Activated T-helper 17 cell treated with anti-CD3 and anti-CD28 coated beads, Interleukin-2, amount 50 U/mL, for 72 hours (primary cell): ENCODE data around the gene IARS1. TPM values are rescaled to one million over a fixed set of nuclear protein-coding genes. Genes with fewer than 3 reads are reported as not detected.

Source experiments
- ATAC-seq: fragments of 150-1000 bp; cut with Tn5 transposase; replicated peaks from 2 replicates; pipeline ENCODE4 v1.10.0; 2021; ENCODE audit warnings: mild to moderate bottlenecking, moderate library complexity
- H3K27ac Mint-ChIP-seq: one replicate; pipeline ENCODE4 v1.8.0; 2022; ENCODE audit warnings: mixed read lengths
- H3K27me3 Mint-ChIP-seq: one replicate; pipeline ENCODE4 v1.8.0; 2022; ENCODE audit warnings: mixed read lengths
- H3K36me3 Mint-ChIP-seq: one replicate; pipeline ENCODE4 v1.8.0; 2022; ENCODE audit warnings: low read depth, mild to moderate bottlenecking, mixed read lengths
- H3K4me1 Mint-ChIP-seq: one replicate; pipeline ENCODE4 v1.8.0; 2022; ENCODE audit warnings: mixed read lengths
- H3K4me3 Mint-ChIP-seq: one replicate; pipeline ENCODE4 v1.8.0; 2022; ENCODE audit warnings: mild to moderate bottlenecking, mixed read lengths
- H3K9me3 Mint-ChIP-seq: one replicate; pipeline ENCODE4 v1.8.0; 2022; ENCODE audit warnings: mixed read lengths
- total RNA-seq, 2 donors: library from RNA; stranded (reverse); gene quantifications; one replicate each; pipeline ENCODE4 v1.2.3, GENCODE V29; 2022

The IARS1 gene
- total RNA-seq, 2 donors from 2014 or later: 130 to 206 TPM

DNA sequence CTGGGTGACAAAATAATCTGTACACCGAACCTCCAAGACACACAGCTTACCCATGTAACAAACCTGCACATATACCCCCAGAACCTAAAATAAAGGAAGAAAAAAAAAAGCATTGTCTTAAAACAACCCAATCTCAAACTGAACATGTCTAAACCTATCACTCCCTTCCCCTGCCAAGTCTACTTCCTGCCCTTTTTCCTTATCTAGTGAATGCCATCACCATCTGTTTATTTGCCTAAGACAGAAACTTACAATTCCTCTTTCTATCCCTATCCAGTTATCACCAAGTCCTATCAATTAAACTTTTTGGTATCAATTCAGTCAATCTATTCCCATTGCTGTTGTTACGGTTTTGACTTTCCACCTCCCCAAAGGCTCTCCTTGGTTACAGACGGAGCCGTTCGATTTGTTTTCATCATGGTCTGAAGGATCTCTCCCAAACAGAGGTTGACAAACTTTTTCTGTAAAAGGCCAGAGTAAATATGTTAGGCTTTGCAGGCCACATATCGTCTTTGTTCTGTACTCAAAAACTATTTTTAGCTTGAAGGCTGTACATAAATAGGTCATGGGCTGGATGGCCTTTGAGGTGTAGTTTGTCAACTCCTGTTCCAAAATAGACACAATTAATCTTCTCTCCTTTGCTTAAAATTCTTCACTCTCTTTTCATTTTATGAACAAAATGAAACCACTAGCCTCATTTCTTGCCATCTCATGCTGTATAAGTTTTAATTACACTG lies 19.6 kb upstream of the IARS1 start:
- Mint-ChIP-seq H3K9me3 (no peaks in the 10 kb centered on the region), H3K27ac (peak overlapping the region; percentile 62), H3K4me1 (peaks cover 21% of the 10 kb centered on the region), H3K27me3 (no peaks in the 10 kb centered on the region), H3K4me3 (peak overlapping the region; percentile 15), H3K36me3 (peaks cover 92% of the 10 kb centered on the region)
- no peak for ATAC-seq

DNA sequence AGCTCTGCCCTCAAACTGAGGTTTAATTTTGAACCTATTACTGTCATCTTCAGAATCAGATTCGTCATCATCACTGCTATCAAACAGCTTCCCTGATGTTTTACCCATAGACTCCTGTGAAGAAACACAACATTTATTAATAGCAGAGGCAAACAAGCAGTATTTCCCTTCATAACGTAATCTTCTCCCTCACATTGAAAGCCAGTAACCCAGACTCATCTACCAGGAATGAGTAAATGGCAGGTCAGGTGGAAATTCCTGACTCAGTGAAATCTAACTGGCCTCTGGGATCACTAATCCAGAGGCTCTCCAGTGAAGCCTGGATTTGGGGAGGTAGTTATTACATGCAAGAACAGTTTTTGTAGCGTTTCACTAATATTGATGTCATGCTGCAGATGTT lies 17.1 kb upstream of the IARS1 start:
- H3K4me1 Mint-ChIP-seq: peaks cover 21% of the 10 kb centered on the region
- ATAC-seq: no peak
- no peaks in the 10 kb centered on the region for H3K9me3 Mint-ChIP-seq
- H3K27ac Mint-ChIP-seq: no peak overlapping the region
- H3K36me3 Mint-ChIP-seq: peaks cover 93% of the 10 kb centered on the region
- no peak overlapping the region for H3K4me3 Mint-ChIP-seq
- no peaks in the 10 kb centered on the region for H3K27me3 Mint-ChIP-seq

DNA sequence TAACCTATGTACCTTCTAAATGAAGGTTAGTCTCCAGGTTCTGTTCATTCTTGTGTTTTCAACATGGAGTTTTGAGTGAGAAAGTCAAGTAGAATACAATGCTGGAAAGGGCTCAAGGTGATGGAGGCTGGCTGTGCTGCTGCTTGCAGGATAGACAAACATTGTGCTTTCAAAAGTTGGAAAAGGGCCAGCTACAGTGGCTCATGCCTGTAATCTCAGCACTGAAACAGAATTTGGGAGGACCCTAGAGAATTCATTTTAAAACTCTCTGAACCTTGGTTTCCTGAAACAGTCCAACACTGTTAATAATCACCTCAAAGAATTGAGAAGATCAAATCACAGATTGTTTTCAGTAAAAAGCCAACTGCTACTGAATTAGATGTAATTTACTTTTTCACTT lies 15.4 kb upstream of the IARS1 start:
- Mint-ChIP-seq H3K4me1 (peaks cover 21% of the 10 kb centered on the region), H3K27me3 (no peaks in the 10 kb centered on the region), H3K4me3 (no peak overlapping the region), H3K27ac (peak overlapping the region; percentile 60), H3K36me3 (peaks cover 100% of the 10 kb centered on the region), H3K9me3 (no peaks in the 10 kb centered on the region)
- no peak for ATAC-seq

DNA sequence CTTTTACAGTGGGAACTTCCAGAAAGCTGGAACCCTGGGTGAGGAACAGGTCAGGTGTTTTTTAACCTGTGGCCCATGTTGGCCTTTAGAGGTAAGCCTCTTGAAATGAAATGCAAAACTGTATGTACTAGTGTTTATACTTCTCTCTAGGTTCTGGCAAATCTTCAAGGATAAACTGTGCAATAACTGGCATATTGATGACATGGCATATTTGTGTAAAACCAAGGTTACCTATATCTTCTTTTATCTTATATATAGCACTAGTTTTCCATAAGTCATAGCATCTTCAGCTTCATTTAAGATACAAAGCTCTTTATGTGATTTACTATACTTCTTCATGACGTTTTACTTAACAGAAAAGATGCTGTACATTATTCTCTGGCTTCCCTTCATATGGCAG lies 7.4 kb upstream of the IARS1 start:
- H3K36me3 Mint-ChIP-seq: peaks cover 99% of the 10 kb centered on the region
- ATAC-seq: no peak
- H3K27me3 Mint-ChIP-seq: no peaks in the 10 kb centered on the region
- peak overlapping the region; percentile 59 for H3K27ac Mint-ChIP-seq
- H3K4me3 Mint-ChIP-seq: no peak overlapping the region
- H3K9me3 Mint-ChIP-seq: no peaks in the 10 kb centered on the region
- peaks cover 11% of the 10 kb centered on the region for H3K4me1 Mint-ChIP-seq

DNA sequence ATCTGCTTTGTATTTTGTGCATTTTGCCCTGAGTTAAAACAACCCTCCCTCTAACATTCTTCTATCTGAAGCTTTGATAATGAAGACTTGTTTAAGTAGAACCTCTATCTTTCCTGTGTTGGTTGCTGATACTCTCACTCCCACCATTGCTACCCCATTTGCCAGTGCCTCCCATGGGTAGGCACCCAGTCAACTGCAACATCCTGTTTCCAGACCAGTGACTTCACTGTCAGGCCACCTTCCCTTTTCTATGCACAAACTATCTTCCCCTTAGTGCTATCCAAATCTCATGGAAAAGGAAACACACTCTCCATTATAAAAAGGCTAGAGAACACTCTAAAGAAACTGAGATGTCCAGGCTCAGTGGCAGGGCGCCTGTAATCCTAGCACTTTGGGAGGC lies 5.6 kb upstream of the IARS1 start:
- Mint-ChIP-seq H3K9me3 (no peaks in the 10 kb centered on the region), H3K4me1 (peaks cover 15% of the 10 kb centered on the region), H3K36me3 (peaks cover 80% of the 10 kb centered on the region), H3K4me3 (no peak overlapping the region), H3K27me3 (no peaks in the 10 kb centered on the region), H3K27ac (peak overlapping the region; percentile 91)
- no peak for ATAC-seq

DNA sequence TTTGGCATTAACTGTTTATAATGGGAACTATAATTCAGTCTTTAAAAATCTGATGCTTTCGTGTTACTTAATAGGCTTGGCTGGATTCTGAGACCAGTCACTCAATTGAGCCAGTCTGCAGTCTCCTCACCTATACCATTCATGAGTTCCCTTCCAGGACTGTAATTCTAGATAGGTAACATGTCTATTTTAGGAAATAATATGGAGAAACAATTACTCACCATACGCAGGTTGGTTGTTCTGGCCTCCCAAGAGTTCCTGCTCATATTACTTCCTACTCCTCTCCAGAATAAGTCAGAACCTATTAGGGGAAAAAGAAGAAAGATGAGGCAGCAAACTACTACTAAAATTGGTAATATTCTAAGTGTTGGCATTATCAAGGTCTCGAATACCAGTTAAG lies 4.5 kb upstream of the IARS1 start:
- ATAC-seq: no peak
- H3K9me3 Mint-ChIP-seq: no peaks in the 10 kb centered on the region
- peak overlapping the region; percentile 78 for H3K4me3 Mint-ChIP-seq
- peaks cover 80% of the 10 kb centered on the region for H3K36me3 Mint-ChIP-seq
- peak overlapping the region; percentile 91 for H3K27ac Mint-ChIP-seq
- H3K27me3 Mint-ChIP-seq: no peaks in the 10 kb centered on the region
- H3K4me1 Mint-ChIP-seq: peaks cover 20% of the 10 kb centered on the region

DNA sequence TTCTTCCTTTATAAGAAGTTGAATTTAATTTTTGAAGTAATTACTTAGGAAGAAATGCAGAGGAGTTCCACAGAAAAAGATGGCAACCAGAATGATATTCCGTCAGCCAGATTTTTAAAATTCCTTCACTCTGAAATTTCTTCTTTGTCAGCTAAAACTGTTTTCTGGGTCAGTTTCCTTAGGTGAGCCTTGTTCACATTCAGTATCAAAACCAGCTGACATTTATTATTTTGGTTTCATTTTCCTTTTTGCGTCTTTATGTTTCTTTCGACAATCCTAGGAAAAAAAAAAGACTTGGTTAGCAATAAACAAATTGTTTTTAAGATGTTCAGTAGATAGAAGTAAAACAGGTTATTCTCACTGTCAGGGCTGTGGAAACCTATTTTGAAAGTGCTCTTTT lies 4.1 kb upstream of the IARS1 start:
- peaks cover 20% of the 10 kb centered on the region for H3K4me1 Mint-ChIP-seq
- H3K27me3 Mint-ChIP-seq: no peaks in the 10 kb centered on the region
- peaks cover 80% of the 10 kb centered on the region for H3K36me3 Mint-ChIP-seq
- peak overlapping the region; percentile 78 for H3K4me3 Mint-ChIP-seq
- no peaks in the 10 kb centered on the region for H3K9me3 Mint-ChIP-seq
- peak overlapping the region; percentile 91 for H3K27ac Mint-ChIP-seq
- ATAC-seq: no peak

DNA sequence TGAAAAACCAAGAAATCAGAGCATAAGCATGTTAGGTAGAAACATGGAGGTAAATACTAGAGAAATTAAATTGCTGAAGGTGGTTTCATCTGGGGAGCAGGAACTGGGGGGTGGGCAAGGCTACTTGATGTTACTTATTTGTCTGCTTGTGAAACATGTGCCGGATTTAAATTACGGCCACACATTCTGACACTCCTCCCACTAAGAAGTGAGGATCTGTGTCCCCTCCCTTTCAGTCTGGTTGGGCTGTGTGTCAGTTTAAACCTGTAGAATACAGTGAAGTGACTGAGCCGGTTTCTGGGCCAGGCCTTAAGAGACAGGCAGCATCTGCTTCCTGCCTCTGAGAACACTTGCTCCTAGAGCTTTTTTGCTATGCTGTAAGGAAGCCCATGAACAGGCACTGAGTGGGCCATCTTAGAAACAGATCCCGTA lies 2.3 kb upstream of the IARS1 start:
- Mint-ChIP-seq H3K9me3 (no peaks in the 10 kb centered on the region), H3K36me3 (peaks cover 79% of the 10 kb centered on the region), H3K4me3 (no peak overlapping the region), H3K27ac (no peak overlapping the region), H3K27me3 (no peaks in the 10 kb centered on the region), H3K4me1 (peaks cover 30% of the 10 kb centered on the region)
- ATAC-seq: no peak

DNA sequence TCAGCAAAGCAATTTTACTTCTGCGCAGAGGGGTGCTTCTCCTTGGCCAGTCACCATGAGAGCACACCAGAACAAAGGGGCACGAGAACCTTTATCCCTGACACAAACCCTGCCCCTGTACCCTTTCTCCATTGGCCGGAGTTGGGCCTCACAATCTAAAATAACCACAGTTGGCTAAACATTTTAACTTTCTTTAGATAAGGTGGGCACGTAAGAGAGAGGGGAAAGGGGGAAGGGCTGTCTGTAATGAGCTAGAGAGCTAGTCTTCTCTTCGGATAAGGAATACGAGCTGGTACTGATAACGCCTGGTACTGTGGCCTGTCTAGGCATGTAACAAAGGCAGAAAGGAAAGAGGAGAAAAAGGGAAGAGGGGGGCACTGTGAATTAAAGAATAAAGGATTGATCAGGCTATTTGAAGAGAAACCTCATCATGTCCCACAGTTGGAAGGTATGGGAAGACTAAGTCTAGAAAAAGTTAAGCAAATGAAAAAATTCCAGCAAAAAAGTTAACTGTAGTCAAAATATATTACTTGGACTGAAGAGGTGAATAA lies 1.8 kb upstream of the IARS1 start:
- Mint-ChIP-seq H3K4me1 (peaks cover 31% of the 10 kb centered on the region), H3K27ac (peak overlapping the region; percentile 100), H3K4me3 (peak overlapping the region; percentile 92), H3K9me3 (no peaks in the 10 kb centered on the region), H3K27me3 (no peaks in the 10 kb centered on the region), H3K36me3 (peaks cover 79% of the 10 kb centered on the region)
- no peak for ATAC-seq

DNA sequence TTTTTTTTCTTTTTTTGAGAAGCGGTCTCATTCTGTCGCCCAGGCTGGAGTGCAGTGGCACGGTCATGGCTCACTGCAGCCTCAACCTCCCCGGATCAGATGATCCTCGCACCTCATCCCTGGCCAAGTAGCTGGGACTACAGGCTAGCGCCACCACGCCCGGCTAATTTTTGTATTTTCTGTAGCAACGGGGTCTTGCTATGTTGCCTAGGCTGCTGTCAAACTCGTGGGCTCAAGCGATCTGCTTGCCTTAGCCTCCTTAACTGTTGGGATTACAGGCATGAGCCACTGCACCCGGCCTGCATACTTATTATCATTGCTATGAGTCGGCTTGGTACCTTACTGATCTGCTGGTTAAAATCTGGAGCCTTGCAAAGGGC lies 790 bp upstream of the IARS1 start:
- Mint-ChIP-seq H3K27ac (peak overlapping the region; percentile 100), H3K4me3 (peak overlapping the region; percentile 92), H3K36me3 (peaks cover 79% of the 10 kb centered on the region), H3K9me3 (no peaks in the 10 kb centered on the region), H3K27me3 (no peaks in the 10 kb centered on the region), H3K4me1 (peaks cover 36% of the 10 kb centered on the region)
- ATAC-seq: no peak

DNA sequence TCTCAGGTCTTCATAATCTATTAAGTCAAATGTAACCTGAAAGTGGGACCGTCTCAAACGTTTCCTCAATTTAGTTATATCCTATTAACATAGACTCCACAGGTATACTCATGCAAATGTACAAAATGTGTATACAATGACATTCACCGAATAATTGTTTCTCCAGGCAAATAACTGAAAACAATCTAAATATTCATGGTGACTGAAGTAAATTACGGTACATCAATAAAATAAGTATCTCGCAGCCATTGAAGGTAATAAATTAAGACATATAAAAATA lies 482 bp downstream of the IARS1 start:
- no peak for ATAC-seq
- Mint-ChIP-seq H3K4me3 (peak overlapping the region; percentile 92), H3K9me3 (no peaks in the 10 kb centered on the region), H3K36me3 (peaks cover 79% of the 10 kb centered on the region), H3K27ac (peak overlapping the region; percentile 100), H3K27me3 (no peaks in the 10 kb centered on the region), H3K4me1 (peaks cover 32% of the 10 kb centered on the region)

DNA sequence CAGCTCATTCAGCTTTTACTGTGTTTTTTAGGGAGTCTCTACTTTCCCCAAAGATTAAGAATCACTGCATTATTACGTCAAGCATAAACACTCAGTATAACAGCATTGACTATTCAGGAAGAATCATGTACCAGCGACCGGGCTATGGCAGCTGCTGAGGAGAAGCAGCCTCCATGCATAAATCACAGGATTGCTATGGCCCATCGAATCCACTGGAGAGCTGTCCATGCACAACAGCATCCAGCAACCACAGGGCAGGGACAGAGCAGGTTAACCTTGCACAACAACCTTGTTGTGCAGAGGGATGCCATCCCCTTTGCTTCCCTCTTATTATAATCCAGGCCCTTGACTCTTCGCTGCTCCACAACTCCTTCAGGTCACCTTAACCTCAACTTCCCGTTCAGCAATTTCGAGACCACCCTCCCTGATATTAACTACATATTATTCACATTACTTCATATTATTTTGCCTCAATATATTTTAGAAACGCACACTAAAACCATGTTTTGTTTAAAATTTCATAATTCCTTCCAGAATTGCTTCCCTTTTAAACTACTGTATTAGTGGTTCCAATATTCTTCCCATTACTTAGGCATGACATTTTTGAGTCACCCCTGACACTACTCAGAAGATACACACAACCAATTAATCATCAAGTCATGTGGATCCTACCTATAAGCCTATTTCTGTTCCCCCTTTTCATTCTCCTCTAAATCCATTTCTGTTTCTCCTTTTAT lies 991 bp downstream of the IARS1 start:
- Mint-ChIP-seq H3K27ac (peak overlapping the region; percentile 100), H3K36me3 (peaks cover 79% of the 10 kb centered on the region), H3K4me1 (peaks cover 32% of the 10 kb centered on the region), H3K27me3 (no peaks in the 10 kb centered on the region), H3K4me3 (peak overlapping the region; percentile 92), H3K9me3 (no peaks in the 10 kb centered on the region)
- no peak for ATAC-seq

DNA sequence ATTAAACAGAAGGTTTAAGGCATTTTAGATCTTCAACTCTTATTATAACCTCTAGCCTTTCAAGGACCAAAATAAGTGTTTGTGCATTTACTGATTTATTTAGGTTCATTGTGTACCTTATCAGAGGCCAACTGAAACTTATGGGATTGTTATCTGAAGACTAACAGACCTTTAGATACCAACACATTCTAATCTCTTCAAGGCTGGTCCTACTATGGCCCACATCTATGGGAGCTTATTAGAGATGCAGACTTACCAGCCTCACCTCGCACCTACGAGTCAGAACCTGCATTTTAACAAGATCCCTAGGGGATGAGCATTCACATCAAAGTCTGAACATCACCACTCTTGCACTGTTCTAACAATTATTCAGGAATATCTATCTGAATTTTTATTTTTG lies 1.9 kb downstream of the IARS1 start:
- no peaks in the 10 kb centered on the region for H3K9me3 Mint-ChIP-seq
- ATAC-seq: no peak
- H3K27me3 Mint-ChIP-seq: no peaks in the 10 kb centered on the region
- peaks cover 29% of the 10 kb centered on the region for H3K4me1 Mint-ChIP-seq
- H3K36me3 Mint-ChIP-seq: peaks cover 79% of the 10 kb centered on the region
- H3K4me3 Mint-ChIP-seq: peak overlapping the region; percentile 92
- peak overlapping the region; percentile 100 for H3K27ac Mint-ChIP-seq

DNA sequence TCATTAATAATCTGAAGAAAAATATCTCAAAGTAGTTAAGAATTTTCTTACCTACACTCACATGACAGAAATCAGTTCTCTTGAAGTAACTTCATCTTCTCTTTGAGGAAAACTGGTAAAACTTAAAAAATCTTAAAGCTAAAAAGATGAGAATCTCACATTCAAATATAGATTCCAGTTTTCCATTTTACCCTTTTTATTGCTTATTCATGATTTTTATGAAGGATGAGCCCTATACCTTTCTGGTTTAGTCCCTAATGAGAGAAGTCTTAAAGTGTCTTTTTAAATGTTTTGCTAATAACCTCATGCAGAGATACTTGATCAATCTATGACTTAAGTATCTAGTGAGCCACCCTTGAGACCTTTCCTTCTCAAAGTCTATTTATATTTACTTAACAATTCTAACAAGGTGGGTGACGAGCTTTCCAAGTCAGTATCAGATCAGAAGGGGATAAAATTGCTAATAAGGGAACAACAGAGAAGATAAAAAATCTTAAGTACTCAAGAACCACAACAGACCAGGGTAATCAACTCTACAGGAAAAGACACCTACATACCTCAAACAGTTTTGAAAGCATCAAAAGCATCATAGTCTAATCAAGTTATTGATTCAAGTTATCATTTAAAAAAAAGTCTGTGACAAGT lies 2.6 kb downstream of the IARS1 start:
- no peaks in the 10 kb centered on the region for H3K27me3 Mint-ChIP-seq
- H3K4me1 Mint-ChIP-seq: peaks cover 29% of the 10 kb centered on the region
- H3K27ac Mint-ChIP-seq: peak overlapping the region; percentile 100
- H3K9me3 Mint-ChIP-seq: no peaks in the 10 kb centered on the region
- peaks cover 81% of the 10 kb centered on the region for H3K36me3 Mint-ChIP-seq
- H3K4me3 Mint-ChIP-seq: peak overlapping the region; percentile 92
- ATAC-seq: no peak
